ENCODE results near the gene NCOA5. TPM values are rescaled to one million over a fixed set of nuclear protein-coding genes. Genes with fewer than 3 reads are reported as not detected.

NCOA5 gene
- polyA plus RNA-seq, 12 donors = 23.4 to 40.7 (median 34.5) TPM; not detected in 1

- no peak for DNase-seq
Measured at GRCh38 chr20:46063652-46064054, 26.1 kb downstream of the NCOA5 start.

GRCh38 chr20:46063151-46063550, 26.6 kb downstream of the NCOA5 start:
- no peak for DNase-seq

- DNase-seq = no peak
Measured at GRCh38 chr20:46062621-46063020, 27.1 kb downstream of the NCOA5 start.

- DNase-seq = no peak
Measured at GRCh38 chr20:46062151-46062550, 27.6 kb downstream of the NCOA5 start.

GRCh38 chr20:46060975-46061374, 28.8 kb downstream of the NCOA5 start:
- DNase-seq = no peak

- no peak for DNase-seq
Measured at GRCh38 chr20:46060301-46060881, 29.4 kb downstream of the NCOA5 start.

- no peak for DNase-seq
Measured at GRCh38 chr20:46058599-46059281, 31.0 kb downstream of the NCOA5 start.

- peak; percentile 27 for DNase-seq
Measured at GRCh38 chr20:46057856-46058598, 31.7 kb downstream of the NCOA5 start.

GRCh38 chr20:46056970-46057855, 32.5 kb downstream of the NCOA5 start:
- DNase-seq = peak; percentile 78

GRCh38 chr20:46056027-46056833, 33.5 kb downstream of the NCOA5 start:
- no peak for DNase-seq

GRCh38 chr20:46055269-46055668, 34.5 kb downstream of the NCOA5 start:
- DNase-seq = no peak

GRCh38 chr20:46054606-46055005, 35.2 kb downstream of the NCOA5 start:
- no peak for DNase-seq

GRCh38 chr20:46053416-46053815, 36.3 kb downstream of the NCOA5 start:
- no peak for DNase-seq

- no peak for DNase-seq
Measured at GRCh38 chr20:46051556-46052308, 38.0 kb downstream of the NCOA5 start.

- no peak for DNase-seq
Measured at GRCh38 chr20:46050885-46051284, 38.9 kb downstream of the NCOA5 start.

GRCh38 chr20:46050444-46050843, 39.3 kb downstream of the NCOA5 start:
- no peak for DNase-seq

GRCh38 chr20:46049815-46050214, 39.9 kb downstream of the NCOA5 start:
- no peak for DNase-seq

- no peak for DNase-seq
Measured at GRCh38 chr20:46049190-46049589, 40.6 kb downstream of the NCOA5 start.

- no peak for DNase-seq
Measured at GRCh38 chr20:46047821-46048220, 41.9 kb downstream of the NCOA5 start.

GRCh38 chr20:46046588-46047310, 43.0 kb downstream of the NCOA5 start:
- DNase-seq = no peak

Data from muscle of arm (tissue), 12 donors.